Effector CD8-positive, alpha-beta T cell (primary cell): ENCODE measurements around the gene MAGI2.
"Not testable (repeated sequence)": the region's sequence is repeated elsewhere in the genome, so short reads cannot be mapped to it uniquely, and the experiment has no call there.

Experiments used
- DNase-seq: peaks from one replicate; lab custom pipeline; 2025; lab: John Stamatoyannopoulos, UW

The MAGI2 gene

GRCh38 chr7:78284945-78285344, 1168.5 kb downstream of the MAGI2 start:
- DNase-seq = no peak

DNA sequence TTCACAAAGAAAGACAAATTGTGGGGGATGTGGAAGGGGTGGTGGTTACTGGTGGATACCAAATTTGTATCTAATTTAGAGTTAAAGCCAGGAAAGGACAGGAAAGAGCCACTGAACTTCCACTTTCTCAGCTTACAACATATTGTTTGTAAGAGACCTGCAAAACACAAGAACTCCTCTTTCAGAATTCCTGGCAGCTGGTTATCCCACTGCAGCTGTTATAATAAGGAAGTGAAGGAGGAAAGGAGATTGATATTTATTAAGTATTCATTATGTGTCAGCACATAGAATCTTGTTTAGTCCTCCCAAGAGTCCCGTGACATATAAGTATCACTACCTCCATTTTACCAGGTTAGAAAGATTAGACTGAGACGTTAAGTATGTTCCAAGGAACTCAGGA, 1173.2 kb downstream of the MAGI2 start:
- no peak for DNase-seq

DNA sequence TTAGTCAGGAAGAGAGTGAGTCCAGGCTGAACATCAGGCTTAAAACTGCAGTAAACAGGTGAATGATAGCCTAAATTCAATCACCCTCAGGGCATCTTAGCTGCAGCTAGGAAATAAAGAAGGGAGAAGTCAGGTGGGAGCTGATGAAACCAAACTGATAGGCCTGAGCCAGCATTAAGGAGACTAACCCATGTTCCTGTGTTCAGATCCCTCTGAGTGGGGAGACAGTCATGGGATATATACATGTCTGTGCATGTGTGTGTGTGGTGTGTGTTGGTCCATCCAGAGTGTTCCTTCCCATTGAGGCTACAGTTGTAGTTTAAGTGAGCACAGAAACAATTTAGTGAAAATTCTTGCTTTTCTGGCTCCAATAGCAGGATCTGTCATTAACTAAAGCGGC, 1174.0 kb downstream of the MAGI2 start:
- DNase-seq = no peak

DNA sequence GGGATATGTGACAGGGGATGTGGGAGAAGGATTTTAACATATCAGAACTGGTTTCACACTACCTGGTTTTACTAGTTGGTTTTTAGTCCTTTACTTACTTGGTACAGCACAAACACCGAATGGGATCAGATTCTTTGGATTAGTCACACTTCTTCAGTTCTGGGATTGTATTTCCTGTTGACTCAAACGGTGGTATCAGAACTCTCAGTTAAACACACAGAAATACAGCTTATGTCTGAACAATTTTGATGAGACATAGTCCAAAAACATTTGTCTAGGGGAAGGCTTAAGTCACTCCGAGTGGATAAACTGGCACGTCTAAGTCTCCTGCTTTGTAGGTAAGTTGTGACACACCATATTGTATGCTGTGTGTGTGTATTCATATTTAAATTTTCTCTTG, 1174.4 kb downstream of the MAGI2 start:
- DNase-seq = no peak

GRCh38 chr7:78267141-78267540, 1186.3 kb downstream of the MAGI2 start:
- DNase-seq = no peak

- DNase-seq = no peak
These were observed 1188.0 kb downstream of the MAGI2 start for GRCh38 chr7:78265486-78265885.

DNA sequence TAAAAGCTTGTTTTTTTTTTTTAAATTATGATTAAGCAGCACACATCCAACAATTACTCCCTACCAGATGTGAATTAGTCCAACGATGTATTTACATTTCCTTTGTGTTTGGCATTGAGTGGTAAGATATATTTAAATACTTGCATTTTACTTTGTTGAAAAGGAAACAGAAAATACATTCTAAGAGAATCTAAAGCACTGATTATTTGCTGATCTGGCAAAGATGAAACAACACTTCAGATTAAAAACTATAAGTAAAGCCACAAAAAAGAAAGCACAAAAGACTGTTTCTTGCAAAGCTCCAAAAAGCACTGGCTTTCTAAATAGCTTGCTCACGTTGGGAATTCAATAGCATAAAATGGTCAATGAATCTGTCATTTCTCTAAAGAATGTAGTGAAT, 1188.4 kb downstream of the MAGI2 start:
- DNase-seq = no peak

DNA sequence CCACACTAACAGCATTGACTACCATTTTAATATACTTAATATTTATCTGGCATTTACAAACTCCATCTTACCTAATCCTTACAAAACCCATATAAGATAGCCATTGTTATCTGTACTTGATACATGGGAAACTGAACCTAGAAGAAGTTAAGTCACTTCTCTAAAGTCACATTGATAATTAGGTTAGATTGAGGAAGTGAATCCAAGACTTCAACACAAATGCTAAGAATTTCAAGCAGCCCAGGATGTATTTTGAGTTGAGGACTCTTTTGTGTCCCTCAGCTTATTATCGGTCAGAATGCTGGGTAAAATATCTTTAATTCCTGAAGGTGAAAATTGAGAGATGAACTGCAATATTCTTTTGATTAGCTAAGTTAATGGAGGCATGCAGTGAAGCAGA, 1189.4 kb downstream of the MAGI2 start:
- no peak for DNase-seq

GRCh38 chr7:78261739-78262138, 1191.7 kb downstream of the MAGI2 start:
- DNase-seq = no peak

- DNase-seq = no peak
These were observed 1192.2 kb downstream of the MAGI2 start for GRCh38 chr7:78261302-78261701.

DNA sequence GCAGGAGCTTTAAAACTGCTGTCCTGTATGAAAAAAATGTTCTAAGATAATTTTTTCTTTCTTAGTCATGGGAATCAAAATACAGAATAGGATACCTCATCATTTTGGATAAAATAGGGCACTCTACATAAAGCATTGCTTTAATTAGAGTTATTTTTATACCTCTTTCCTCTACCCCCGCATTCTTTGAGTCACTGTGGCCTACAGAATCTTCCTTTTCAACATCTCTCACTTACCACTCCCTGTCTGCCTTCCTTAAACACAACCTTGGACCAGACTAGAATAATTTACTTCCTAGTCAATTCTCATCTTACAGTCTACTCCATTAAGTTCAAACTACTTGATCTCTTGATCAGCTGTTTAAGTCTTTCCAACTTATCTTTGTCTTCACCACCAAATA, 1192.6 kb downstream of the MAGI2 start:
- DNase-seq = no peak

- DNase-seq = no peak
These were observed 1198.8 kb downstream of the MAGI2 start for GRCh38 chr7:78254726-78255055.

GRCh38 chr7:78253850-78254725, 1199.4 kb downstream of the MAGI2 start:
- DNase-seq = no peak

DNA sequence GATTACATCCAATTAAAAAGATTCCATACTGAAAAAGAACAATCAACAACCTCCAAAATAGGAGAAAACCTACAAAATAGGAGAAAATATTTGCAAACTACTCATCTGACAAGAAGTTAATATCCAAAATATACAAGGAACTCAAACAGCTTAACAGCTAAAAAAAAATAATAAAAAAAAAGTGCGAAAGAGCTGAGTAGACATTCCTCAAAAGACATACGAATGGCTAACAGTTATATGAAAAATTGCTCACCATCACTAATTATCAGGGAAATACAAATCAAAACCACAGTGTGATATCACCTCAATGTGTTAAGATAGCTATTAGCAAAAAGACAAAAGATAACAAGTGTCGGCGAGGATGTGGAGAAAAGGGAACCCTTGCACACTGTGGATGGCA, 1204.6 kb downstream of the MAGI2 start:
- no peak for DNase-seq

- DNase-seq = no peak
These were observed 1205.4 kb downstream of the MAGI2 start for GRCh38 chr7:78247910-78248689.

GRCh38 chr7:78240179-78240578, 1213.3 kb downstream of the MAGI2 start:
- DNase-seq = not testable (repeated sequence)

- no peak for DNase-seq
These were observed 1218.8 kb downstream of the MAGI2 start for GRCh38 chr7:78234634-78235033.

- DNase-seq = no peak
These were observed 1220.7 kb downstream of the MAGI2 start for GRCh38 chr7:78232806-78233205.

DNA sequence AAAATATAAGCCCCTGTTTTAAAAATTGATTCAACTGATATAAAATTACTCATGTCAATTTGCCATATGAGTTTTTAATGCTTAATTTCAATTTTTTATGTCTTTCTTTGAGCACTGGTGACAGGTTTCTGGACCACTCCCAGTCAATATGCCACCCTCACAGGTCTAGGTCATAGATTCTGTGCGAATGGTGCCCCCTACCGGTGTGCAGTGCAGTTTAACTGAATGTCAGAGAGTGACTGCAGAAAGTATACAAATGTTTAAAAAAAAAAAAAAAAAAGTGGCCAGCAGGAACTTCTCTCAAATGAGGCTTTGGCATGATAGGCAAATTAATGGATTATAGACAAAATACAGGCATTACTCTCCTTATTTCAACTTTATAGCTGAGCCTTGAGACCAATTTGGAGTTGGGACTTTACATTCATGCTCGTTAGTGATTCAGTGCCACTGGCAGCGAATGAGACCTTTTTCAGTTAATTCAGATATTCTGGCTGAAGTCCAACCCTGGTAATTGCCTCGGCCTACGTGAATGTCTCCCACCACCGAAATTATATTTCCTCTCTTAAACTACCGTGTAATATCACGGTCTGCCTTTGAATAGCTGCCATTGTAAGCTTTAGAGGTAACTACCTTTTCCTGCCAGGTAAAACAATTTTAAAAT, 1227.3 kb downstream of the MAGI2 start:
- no peak for DNase-seq

GRCh38 chr7:78225534-78225933, 1227.9 kb downstream of the MAGI2 start:
- DNase-seq = no peak

- DNase-seq = no peak
These were observed 1228.5 kb downstream of the MAGI2 start for GRCh38 chr7:78224923-78225322.

- no peak for DNase-seq
These were observed 1229.9 kb downstream of the MAGI2 start for GRCh38 chr7:78223598-78223997.
